ENCODE measurements around the gene SPATA2. TPM values are rescaled to one million over a fixed set of nuclear protein-coding genes. Genes with fewer than 3 reads are reported as not detected.
A peak's percentile ranks its signal among the peaks of the same experiment; 100 is the strongest.

The SPATA2 gene
- total and polyA plus RNA-seq, 2 of the 13 experiments (the other 11 are each of a cell fraction or from before 2014, with no cell fraction given) = 3.2 to 8.7 TPM

DNA sequence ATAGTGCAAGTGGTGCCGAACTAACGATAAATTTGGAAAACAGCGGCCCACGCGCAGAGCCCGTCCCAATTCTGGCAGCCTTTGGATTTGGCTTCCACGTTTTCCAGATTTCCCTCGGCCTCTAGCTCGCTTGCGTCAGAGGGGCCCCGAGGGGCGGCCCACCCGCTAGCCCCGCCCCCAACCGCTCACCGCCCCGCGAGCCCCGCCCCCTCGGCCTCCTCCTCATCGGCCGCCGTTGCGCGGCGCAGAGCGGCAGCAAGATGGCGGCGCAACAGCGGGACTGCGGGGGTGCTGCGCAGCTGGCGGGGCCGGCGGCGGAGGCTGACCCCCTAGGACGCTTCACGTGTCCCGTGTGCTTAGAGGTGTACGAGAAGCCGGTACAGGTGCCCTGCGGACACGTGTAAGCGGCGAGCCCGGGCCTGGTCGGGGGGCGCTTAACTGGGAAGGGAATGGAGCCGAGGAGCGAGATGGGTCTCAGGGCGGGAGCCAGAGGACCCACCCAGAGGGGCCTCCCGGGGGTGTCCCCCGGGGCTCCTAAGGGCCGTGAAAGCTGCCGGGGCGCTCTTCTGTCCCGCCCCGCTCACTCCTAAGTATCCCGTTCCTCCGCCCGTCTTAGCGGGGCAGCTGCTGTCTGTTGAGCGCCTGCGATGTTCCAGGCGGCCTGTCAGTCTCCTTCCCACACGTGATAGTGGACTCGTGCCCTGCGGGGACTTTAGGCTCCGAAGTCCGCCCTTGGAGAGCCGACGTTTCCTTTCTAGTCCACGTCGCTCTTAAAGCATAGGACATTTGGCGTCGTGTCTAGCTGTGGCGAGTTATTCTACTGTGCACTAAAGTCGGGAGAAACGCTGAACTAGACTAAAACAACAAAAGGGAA lies 21.1 kb upstream of the SPATA2 start, which contains the start of gene RNF114 (continued):
- TF ChIP-seq, protein P1, sequence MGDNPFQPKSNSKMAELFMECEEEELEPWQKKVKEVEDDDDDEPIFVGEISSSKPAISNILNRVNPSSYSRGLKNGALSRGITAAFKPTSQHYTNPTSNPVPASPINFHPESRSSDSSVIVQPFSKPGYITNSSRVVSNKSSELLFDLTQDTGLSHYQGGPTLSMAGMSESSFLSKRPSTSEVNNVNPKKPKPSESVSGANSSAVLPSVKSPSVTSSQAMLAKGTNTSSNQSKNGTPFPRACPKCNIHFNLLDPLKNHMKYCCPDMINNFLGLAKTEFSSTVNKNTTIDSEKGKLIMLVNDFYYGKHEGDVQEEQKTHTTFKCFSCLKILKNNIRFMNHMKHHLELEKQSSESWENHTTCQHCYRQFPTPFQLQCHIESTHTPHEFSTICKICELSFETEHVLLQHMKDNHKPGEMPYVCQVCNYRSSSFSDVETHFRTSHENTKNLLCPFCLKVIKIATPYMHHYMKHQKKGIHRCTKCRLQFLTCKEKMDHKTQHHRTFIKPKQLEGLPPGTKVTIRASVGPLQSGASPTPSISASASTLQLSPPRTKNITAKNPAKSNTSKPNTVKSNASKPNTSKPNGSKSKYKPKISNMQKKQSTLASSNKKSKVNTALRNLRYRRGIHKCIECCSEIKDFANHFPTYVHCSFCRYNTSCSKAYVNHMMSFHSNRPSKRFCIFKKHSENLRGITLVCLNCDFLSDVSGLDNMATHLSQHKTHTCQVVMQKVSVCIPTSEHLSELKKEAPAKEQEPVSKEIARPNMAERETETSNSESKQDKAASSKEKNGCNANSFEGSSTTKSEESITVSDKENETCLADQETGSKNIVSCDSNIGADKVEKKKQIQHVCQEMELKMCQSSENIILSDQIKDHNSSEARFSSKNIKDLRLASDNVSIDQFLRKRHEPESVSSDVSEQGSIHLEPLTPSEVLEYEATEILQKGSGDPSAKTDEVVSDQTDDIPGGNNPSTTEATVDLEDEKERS (CRISPR knock-in tag; IDR thresholded peaks at IDR 0.05) = 0 out of 2 replicates have a peak, but pooled peaks have one; percentile 43
- TF ChIP-seq ZNF672 (CRISPR knock-in tag; IDR thresholded peaks at IDR 0.05) (no peak), ZNF224 (CRISPR knock-in tag; IDR thresholded peaks at IDR 0.05) (peak; percentile 91), ZFP41 (CRISPR knock-in tag; IDR thresholded peaks at IDR 0.05; ENCODE audit: borderline replicate concordance) (peak; percentile 55; the same call in 1 of the 2 replicates), ZNF589 (CRISPR knock-in tag; conservative IDR thresholded peaks at IDR 0.05) (peak; percentile 17), PITX1 (CRISPR knock-in tag; IDR thresholded peaks at IDR 0.05) (0 out of 2 replicates have a peak, but pooled peaks have one; percentile 34), HHEX (CRISPR knock-in tag; IDR thresholded peaks at IDR 0.05) (no peak), ZNF205 (CRISPR knock-in tag; IDR thresholded peaks at IDR 0.05) (no peak), ZSCAN20 (CRISPR knock-in tag; IDR thresholded peaks at IDR 0.05; ENCODE audit: borderline replicate concordance) (0 out of 2 replicates have a peak, but pooled peaks have one; percentile 75), HNRNPLL (IDR thresholded peaks at IDR 0.05; ENCODE audit: low read depth, low read length, poor library complexity, severe bottlenecking) (peak; percentile 96), NFRKB (IDR thresholded peaks at IDR 0.05) (no peak), ZNF678 (CRISPR knock-in tag; IDR thresholded peaks at IDR 0.05) (no peak), SP4 (CRISPR knock-in tag; IDR thresholded peaks at IDR 0.05) (peak; percentile 95), SOX5 (CRISPR knock-in tag; IDR thresholded peaks at IDR 0.05; ENCODE audit: borderline replicate concordance) (peak; percentile 61; the same call in 1 of the 2 replicates), SMAD9 (CRISPR knock-in tag; IDR thresholded peaks at IDR 0.05) (no peak), ATAD3A (CRISPR knock-in tag; IDR thresholded peaks at IDR 0.05) (0 out of 2 replicates have a peak, but pooled peaks have one; percentile 61), ZNF441 (CRISPR knock-in tag; IDR thresholded peaks at IDR 0.05; ENCODE audit: borderline replicate concordance) (no peak), ZNF782 (CRISPR knock-in tag; IDR thresholded peaks at IDR 0.05; ENCODE audit: borderline replicate concordance) (peak; percentile 79), ZNF230 (CRISPR knock-in tag; IDR thresholded peaks at IDR 0.05) (no peak), SCMH1 (CRISPR knock-in tag; IDR thresholded peaks at IDR 0.05; ENCODE audit: borderline replicate concordance) (no peak)
- TF ChIP-seq, protein P2, sequence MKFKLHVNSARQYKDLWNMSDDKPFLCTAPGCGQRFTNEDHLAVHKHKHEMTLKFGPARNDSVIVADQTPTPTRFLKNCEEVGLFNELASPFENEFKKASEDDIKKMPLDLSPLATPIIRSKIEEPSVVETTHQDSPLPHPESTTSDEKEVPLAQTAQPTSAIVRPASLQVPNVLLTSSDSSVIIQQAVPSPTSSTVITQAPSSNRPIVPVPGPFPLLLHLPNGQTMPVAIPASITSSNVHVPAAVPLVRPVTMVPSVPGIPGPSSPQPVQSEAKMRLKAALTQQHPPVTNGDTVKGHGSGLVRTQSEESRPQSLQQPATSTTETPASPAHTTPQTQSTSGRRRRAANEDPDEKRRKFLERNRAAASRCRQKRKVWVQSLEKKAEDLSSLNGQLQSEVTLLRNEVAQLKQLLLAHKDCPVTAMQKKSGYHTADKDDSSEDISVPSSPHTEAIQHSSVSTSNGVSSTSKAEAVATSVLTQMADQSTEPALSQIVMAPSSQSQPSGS (CRISPR knock-in tag; IDR thresholded peaks at IDR 0.05) = peak; percentile 77
- TF ChIP-seq, protein P3, sequence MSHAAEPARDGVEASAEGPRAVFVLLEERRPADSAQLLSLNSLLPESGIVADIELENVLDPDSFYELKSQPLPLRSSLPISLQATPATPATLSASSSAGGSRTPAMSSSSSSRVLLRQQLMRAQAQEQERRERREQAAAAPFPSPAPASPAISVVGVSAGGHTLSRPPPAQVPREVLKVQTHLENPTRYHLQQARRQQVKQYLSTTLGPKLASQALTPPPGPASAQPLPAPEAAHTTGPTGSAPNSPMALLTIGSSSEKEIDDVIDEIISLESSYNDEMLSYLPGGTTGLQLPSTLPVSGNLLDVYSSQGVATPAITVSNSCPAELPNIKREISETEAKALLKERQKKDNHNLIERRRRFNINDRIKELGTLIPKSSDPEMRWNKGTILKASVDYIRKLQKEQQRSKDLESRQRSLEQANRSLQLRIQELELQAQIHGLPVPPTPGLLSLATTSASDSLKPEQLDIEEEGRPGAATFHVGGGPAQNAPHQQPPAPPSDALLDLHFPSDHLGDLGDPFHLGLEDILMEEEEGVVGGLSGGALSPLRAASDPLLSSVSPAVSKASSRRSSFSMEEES (CRISPR knock-in tag; IDR thresholded peaks at IDR 0.05) = peak; percentile 68
- TF ChIP-seq, protein P4, sequence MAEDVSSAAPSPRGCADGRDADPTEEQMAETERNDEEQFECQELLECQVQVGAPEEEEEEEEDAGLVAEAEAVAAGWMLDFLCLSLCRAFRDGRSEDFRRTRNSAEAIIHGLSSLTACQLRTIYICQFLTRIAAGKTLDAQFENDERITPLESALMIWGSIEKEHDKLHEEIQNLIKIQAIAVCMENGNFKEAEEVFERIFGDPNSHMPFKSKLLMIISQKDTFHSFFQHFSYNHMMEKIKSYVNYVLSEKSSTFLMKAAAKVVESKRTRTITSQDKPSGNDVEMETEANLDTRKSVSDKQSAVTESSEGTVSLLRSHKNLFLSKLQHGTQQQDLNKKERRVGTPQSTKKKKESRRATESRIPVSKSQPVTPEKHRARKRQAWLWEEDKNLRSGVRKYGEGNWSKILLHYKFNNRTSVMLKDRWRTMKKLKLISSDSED (CRISPR knock-in tag; IDR thresholded peaks at IDR 0.05) = no peak

Measured in HepG2 (cell line).